Measurements from ENCODE around the gene KCNA4. TPM values are rescaled to one million over a fixed set of nuclear protein-coding genes. Genes with fewer than 3 reads are reported as not detected.

The KCNA4 gene
- polyA plus RNA-seq, 3 donors = not detected

- TF ChIP-seq CTCF (IDR thresholded peaks at IDR 0.05) = no peak
- H3K4me1 ChIP-seq (ENCODE audit: control insufficient read depth in 1 of 2, insufficient read depth in 2 of 2, low read length in 2 of 2) = no peaks in the 10 kb centered on the region
- H3K4me3 ChIP-seq (replicated peaks in 1 of 3; ENCODE audit: low read depth in 2 of 3, low read length in 3 of 3) = no peak overlapping the region
- H3K27me3 ChIP-seq (ENCODE audit: control insufficient read depth in 2 of 2, insufficient read depth in 2 of 2, low read length in 2 of 2) = no peaks in the 10 kb centered on the region
- Mint-ChIP-seq H3K36me3 (no peaks in the 10 kb centered on the region), H3K4me3 (no peak overlapping the region), H3K27ac (no peak overlapping the region), H3K9me3 (peaks cover 8 to 17% (median 11%) of the 10 kb centered on the region in 7 donors), H3K27me3 (ENCODE audit: low read depth in 3 of 3) (no peaks in the 10 kb centered on the region), H3K4me1 (no peaks in the 10 kb centered on the region)
- H4K20me1 ChIP-seq (ENCODE audit: insufficient read depth, low read length) = no peaks in the 10 kb centered on the region
- no peak for DNase-seq
- H3K79me2 ChIP-seq (ENCODE audit: insufficient read depth, low read length) = no peaks in the 10 kb centered on the region
- no CpG with 5 or more reads among the region's 2 CpGs for WGBS (ENCODE audit: insufficient coverage)
- intact Hi-C loops (cut with micrococcal nuclease) = no loop called here
- no peak overlapping the region for H3K27ac ChIP-seq (ENCODE audit: low read depth in 1 of 2, low read length in 2 of 2)
- H2AFZ ChIP-seq (ENCODE audit: insufficient read depth, low read depth, low read length, poor library complexity, severe bottlenecking) = no peak overlapping the region
- H3K9me3 ChIP-seq (replicated peaks in 1 of 2; ENCODE audit: control insufficient read depth in 1 of 2, insufficient read depth in 1 of 2, low read length in 2 of 2) = no peaks in the 10 kb centered on the region
- no peak overlapping the region for H3K4me2 ChIP-seq (replicated peaks; ENCODE audit: extremely low read depth, low read length, poor library complexity, severe bottlenecking)
- no peaks in the 10 kb centered on the region for H3K36me3 ChIP-seq (replicated peaks in 1 of 2; ENCODE audit: control insufficient read depth in 1 of 2, insufficient read depth in 2 of 2, low read length in 2 of 2)
- H3K9ac ChIP-seq (ENCODE audit: insufficient read depth, low read length, poor library complexity, severe bottlenecking) = no peak overlapping the region
Measured at GRCh38 chr11:30059172-30059815, 42.5 kb upstream of the KCNA4 start.

GRCh38 chr11:30049214-30049613, 32.4 kb upstream of the KCNA4 start:
- peaks cover 0 to 1% (median 0%) of the 10 kb centered on the region in 3 donors for H3K27me3 Mint-ChIP-seq (ENCODE audit: low read depth in 3 of 3)
- intact Hi-C loops (cut with micrococcal nuclease) = no loop called here
- WGBS (ENCODE audit: insufficient coverage) = no CpG with 5 or more reads among the region's 2 CpGs

More at GRCh38 chr11:30049214-30049613, 32.4 kb upstream of the KCNA4 start:
- H3K4me3 Mint-ChIP-seq = no peak overlapping the region
- H3K4me3 ChIP-seq (replicated peaks in 1 of 3; ENCODE audit: low read depth in 2 of 3, low read length in 3 of 3) = no peak overlapping the region
- no peaks in the 10 kb centered on the region for H3K36me3 ChIP-seq (replicated peaks in 1 of 2; ENCODE audit: control insufficient read depth in 1 of 2, insufficient read depth in 2 of 2, low read length in 2 of 2)
- H3K9ac ChIP-seq (ENCODE audit: insufficient read depth, low read length, poor library complexity, severe bottlenecking) = no peak overlapping the region
- no peak for TF ChIP-seq CTCF (IDR thresholded peaks at IDR 0.05)
- H3K9me3 Mint-ChIP-seq = peaks cover 0 to 8% (median 2%) of the 10 kb centered on the region in 7 donors
- no peaks in the 10 kb centered on the region for H3K9me3 ChIP-seq (replicated peaks in 1 of 2; ENCODE audit: control insufficient read depth in 1 of 2, insufficient read depth in 1 of 2, low read length in 2 of 2)
- no peaks in the 10 kb centered on the region for H3K27me3 ChIP-seq (ENCODE audit: control insufficient read depth in 2 of 2, insufficient read depth in 2 of 2, low read length in 2 of 2)
- H4K20me1 ChIP-seq (ENCODE audit: insufficient read depth, low read length) = no peaks in the 10 kb centered on the region
- no peaks in the 10 kb centered on the region for H3K4me1 ChIP-seq (ENCODE audit: control insufficient read depth in 1 of 2, insufficient read depth in 2 of 2, low read length in 2 of 2)
- DNase-seq = no peak
- no peak overlapping the region for H3K4me2 ChIP-seq (replicated peaks; ENCODE audit: extremely low read depth, low read length, poor library complexity, severe bottlenecking)
- no peaks in the 10 kb centered on the region for H3K4me1 Mint-ChIP-seq
- H3K79me2 ChIP-seq (ENCODE audit: insufficient read depth, low read length) = no peaks in the 10 kb centered on the region
- H3K36me3 Mint-ChIP-seq = no peaks in the 10 kb centered on the region
- no peak overlapping the region for H3K27ac Mint-ChIP-seq
- H2AFZ ChIP-seq (ENCODE audit: insufficient read depth, low read depth, low read length, poor library complexity, severe bottlenecking) = no peak overlapping the region
- H3K27ac ChIP-seq (ENCODE audit: low read depth in 1 of 2, low read length in 2 of 2) = no peak overlapping the region
